HG03060 (cell line): ENCODE measurements around the gene ACTL9.

ENCODE experiments used
- ATAC-seq: cut with Tn5 transposase; IDR thresholded peaks from one replicate; pipeline ENCODE4 v1.9.1; 2021; ENCODE audit warnings: low read depth, moderate number of reproducible peaks; ENCODE audit not compliant: unreplicated experiment

ACTL9 gene

DNA sequence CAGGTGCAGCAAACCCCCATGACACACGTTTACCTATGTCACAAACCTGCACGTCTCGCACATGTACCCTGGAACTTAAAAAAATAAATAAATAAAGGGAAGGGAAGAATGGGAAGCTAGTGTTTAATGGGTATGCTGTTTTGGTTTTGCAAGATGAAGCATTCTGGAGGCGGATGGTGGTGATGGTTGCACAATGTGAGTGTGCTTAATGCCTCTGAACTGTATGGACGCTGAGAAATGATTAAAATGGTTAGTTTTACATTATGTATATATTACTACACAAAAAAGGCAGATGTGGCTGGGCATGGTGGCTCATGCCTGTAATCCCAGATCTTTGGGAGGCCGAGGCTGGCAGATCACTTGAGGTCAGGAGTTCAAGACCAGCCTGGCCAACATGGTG is 50.4 kb downstream of the ACTL9 start:
- no peak for ATAC-seq
